Epithelial cell of proximal tubule (primary cell): ENCODE measurements around the gene GOSR2. TPM values are rescaled to one million over a fixed set of nuclear protein-coding genes. Genes with fewer than 3 reads are reported as not detected.

Source experiments
- DNase-seq: peaks from one replicate; pipeline ENCODE4 v3.0.0-alpha.2; 2011; ENCODE audit warnings: low read depth
- H3K4me3 ChIP-seq: 2 replicates; pipeline ENCODE4 v1.5.1; 2011; ENCODE audit warnings: low read depth, mild to moderate bottlenecking, low read length
- total RNA-seq: library from RNA; depleted of rRNA; stranded (reverse); fragments of >200 nt; gene quantifications from 2 replicates; pipeline ENCODE4 v1.2.3, GENCODE V29; 2015
- TF ChIP-seq, protein P1 (sequence below): conservative IDR thresholded peaks from 2 replicates; pipeline ENCODE4 v1.5.1; 2012; ENCODE audit warnings: low read depth, mild to moderate bottlenecking, low read length

Gene GOSR2
- total RNA-seq, 1 donor from 2014 or later = 15.6 TPM

DNA sequence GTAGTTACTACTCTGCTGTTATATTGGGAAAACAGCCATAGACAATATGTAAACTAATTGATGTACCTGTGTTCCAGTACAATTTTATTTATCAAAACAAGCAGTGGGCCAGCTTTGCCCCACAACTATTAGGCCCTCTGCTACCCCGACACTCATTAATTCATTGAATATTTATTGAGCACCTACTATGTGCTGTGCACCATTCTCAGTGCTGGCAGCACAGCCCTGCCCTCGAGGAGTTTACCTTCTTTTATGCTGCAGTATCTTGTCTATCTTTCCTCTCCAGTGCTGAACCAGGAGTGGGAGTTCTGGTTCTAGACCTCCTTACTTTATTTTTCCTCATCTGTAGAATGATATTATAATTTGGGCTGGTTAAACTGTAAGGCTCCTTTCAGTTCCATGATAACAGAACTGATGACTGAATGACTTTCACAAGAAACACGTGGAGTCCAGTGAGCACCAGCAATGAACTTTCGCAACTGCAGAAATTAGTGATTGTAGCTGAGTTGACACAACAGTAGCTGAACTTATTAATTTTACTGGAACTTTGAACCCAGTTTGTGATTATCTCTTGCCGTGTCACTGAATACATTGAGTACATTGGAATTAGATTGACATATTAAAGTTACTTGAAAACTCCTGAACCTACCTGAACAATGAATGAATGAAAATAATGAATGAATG, 2.4 kb downstream of the GOSR2 start:
- H3K4me3 ChIP-seq = no peak overlapping the region
- TF ChIP-seq, protein P1, sequence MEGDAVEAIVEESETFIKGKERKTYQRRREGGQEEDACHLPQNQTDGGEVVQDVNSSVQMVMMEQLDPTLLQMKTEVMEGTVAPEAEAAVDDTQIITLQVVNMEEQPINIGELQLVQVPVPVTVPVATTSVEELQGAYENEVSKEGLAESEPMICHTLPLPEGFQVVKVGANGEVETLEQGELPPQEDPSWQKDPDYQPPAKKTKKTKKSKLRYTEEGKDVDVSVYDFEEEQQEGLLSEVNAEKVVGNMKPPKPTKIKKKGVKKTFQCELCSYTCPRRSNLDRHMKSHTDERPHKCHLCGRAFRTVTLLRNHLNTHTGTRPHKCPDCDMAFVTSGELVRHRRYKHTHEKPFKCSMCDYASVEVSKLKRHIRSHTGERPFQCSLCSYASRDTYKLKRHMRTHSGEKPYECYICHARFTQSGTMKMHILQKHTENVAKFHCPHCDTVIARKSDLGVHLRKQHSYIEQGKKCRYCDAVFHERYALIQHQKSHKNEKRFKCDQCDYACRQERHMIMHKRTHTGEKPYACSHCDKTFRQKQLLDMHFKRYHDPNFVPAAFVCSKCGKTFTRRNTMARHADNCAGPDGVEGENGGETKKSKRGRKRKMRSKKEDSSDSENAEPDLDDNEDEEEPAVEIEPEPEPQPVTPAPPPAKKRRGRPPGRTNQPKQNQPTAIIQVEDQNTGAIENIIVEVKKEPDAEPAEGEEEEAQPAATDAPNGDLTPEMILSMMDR = no peak
- no peak for DNase-seq

DNA sequence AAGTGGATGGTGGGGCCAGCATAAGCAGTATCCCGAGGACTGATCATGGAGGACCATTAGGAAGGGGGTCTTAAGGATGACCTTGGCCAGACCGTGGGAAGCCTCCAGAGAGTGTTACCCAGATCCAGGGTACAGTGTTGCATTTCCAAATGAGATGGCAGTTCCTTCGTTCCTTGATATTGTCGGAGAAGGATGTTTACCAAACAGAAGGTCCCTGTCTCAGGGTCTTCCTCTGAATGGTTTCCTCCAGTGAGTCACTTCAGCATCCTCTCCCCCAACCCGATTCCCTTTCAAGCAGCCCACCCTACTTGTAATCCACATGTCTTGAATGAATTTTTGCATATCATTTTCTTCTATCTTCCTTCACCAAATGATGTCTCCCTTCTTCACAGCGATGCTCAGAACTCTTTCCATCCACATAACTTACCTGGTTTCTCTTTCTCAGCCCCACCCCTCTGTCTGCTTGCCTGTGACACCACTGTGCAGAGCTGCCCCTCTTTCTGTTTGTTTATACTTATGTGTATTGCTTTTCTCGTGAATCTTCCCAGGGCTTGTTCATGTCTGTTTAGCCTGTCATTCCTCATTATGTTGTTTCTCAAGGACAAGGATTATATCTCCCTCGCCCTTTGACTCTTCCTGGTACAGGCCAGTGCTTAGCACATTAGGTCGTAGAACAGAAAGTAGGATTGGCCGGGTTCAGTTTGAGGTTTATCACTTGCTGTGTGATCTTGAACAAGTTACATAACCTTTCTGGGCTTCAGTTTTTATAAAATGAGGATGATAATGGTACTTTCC, 5.7 kb downstream of the GOSR2 start:
- no peak for DNase-seq
- no peak overlapping the region for H3K4me3 ChIP-seq
- TF ChIP-seq, protein P1 = no peak

DNA sequence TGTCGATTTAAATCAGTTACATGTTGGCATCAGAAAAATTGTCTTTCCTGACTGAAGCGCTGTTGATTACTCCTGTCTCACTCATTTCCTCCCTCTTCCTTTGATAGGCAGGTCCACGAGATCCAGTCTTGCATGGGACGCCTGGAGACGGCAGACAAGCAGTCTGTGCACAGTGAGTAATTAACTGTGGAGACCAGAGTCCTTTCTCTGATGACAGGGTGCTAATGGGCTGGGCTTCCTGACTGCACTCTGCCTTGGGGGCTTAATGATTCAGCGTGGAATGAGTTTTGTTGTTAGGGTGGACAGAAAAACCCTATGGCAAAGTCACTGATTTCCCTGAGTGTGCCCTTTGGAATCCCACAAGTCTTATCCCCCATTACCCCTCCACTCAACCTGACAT, 6.5 kb downstream of the GOSR2 start:
- no peak overlapping the region for H3K4me3 ChIP-seq
- TF ChIP-seq, protein P1 = no peak
- DNase-seq = no peak

DNA sequence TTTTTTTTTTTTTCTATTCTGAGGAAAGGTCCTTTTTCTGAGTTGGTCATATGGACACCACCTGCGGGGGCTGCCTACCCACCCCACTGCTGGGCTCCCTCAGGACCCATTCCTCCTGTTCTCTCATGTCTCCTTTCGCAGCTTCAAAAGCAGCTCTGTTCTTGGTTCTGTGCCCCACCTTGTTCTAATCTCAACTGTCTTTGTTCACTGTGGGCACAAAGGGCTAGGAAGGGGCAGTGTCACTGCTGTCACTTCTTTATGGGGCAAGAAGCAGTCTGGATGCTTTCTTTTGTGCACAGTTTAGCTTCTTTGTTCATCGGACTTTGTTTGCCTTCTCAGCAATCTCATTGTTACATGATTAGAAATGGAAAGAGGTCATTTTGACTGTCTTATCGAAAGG, 7.1 kb downstream of the GOSR2 start:
- no peak for DNase-seq

DNA sequence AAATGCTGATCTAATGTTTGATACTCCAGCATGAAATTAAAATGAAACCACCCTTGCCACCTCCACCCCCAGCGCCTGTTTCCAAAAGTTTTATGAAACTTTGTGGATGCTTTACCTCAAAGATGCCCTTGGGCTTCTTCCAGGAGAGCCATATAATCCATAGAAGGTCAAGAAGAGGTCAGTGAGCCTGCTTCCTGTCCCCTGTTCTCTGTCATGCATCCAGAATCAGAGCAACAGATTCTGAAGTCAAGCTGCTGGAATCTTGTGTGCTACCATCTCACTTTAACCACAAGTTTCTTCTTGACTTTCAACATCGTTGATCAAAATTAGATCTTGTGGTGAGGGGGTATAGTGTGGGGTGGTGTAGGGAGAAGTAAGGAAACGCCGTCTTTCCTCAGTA, 8.6 kb downstream of the GOSR2 start:
- TF ChIP-seq, protein P1 = no peak
- DNase-seq = no peak
- H3K4me3 ChIP-seq = no peak overlapping the region

More for the DNA sequence above, 7.1 kb downstream of the GOSR2 start:
- no peak overlapping the region for H3K4me3 ChIP-seq
- TF ChIP-seq, protein P1 = no peak

DNA sequence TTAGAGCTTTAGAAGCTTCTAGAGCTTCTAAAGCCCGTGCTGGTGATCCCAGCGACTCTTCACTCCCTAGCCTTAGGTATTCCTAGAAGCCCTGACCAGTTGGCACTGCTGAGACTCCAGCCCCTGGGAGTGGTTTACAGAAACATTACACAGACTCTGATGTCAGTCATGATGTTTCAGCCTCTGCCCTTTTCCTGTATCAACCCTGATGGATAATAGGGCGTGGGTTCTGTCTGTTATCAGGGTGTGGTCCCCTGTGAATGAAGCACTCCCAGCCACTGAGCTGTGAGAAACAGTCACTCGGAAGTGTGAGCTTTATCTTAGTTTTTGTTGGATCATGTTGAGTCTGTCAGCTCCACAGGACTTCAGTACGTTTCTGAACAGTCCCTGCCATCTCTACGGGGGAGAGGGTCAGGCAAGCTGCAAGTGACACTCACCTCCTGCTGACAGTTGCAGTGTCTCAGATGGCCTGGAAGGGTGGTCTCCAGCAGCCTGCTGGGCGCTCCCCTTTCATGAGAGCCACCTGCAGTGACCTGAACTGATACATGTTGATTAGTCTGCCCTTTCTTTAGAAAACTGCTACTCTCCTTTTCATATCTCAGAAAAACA, 12.8 kb downstream of the GOSR2 start:
- DNase-seq = no peak
- TF ChIP-seq, protein P1 = no peak

More for the DNA sequence above, 12.8 kb downstream of the GOSR2 start:
- no peak overlapping the region for H3K4me3 ChIP-seq
